Activated naive CD8-positive, alpha-beta T cell treated with anti-CD3 and anti-CD28 coated beads, Interleukin-2, amount 50 U/mL, for 24 hours (primary cell): Measurements from ENCODE around the gene TPCN2.
"Not testable (repeated sequence)": the region's sequence is repeated elsewhere in the genome, so short reads cannot be mapped to it uniquely, and the experiment has no call there.

Experiments
- ATAC-seq: fragments of 150-1000 bp; cut with Tn5 transposase; one replicate; pipeline ENCODE4 v1.10.0; 2021
- DNase-seq: peaks from one replicate; pipeline ENCODE4 v3.0.0; 2021
- H3K27ac Mint-ChIP-seq: one replicate; pipeline ENCODE4 v1.8.0; 2021; ENCODE audit warnings: mild to moderate bottlenecking, mixed read lengths
- H3K27me3 Mint-ChIP-seq: one replicate; pipeline ENCODE4 v1.8.0; 2021; ENCODE audit warnings: mixed read lengths
- H3K36me3 Mint-ChIP-seq: one replicate; pipeline ENCODE4 v1.8.0; 2021; ENCODE audit warnings: low read depth, mixed read lengths
- H3K4me1 Mint-ChIP-seq: one replicate; pipeline ENCODE4 v1.8.0; 2021; ENCODE audit warnings: mixed read lengths
- H3K4me3 Mint-ChIP-seq: one replicate; pipeline ENCODE4 v1.8.0; 2021; ENCODE audit warnings: mild to moderate bottlenecking, moderate library complexity, mixed read lengths
- H3K9me3 Mint-ChIP-seq: one replicate; pipeline ENCODE4 v1.8.0; 2021; ENCODE audit warnings: mixed read lengths

The TPCN2 gene

GRCh38 chr11:69141742-69142141 is 93.0 kb downstream of the TPCN2 start:
- no peak for ATAC-seq
- Mint-ChIP-seq H3K27ac (no peak overlapping the region), H3K9me3 (peaks cover 18% of the 10 kb centered on the region), H3K27me3 (no peaks in the 10 kb centered on the region), H3K4me1 (peaks cover 34% of the 10 kb centered on the region), H3K4me3 (no peak overlapping the region), H3K36me3 (peaks cover 14% of the 10 kb centered on the region)
- no peak for DNase-seq

DNA sequence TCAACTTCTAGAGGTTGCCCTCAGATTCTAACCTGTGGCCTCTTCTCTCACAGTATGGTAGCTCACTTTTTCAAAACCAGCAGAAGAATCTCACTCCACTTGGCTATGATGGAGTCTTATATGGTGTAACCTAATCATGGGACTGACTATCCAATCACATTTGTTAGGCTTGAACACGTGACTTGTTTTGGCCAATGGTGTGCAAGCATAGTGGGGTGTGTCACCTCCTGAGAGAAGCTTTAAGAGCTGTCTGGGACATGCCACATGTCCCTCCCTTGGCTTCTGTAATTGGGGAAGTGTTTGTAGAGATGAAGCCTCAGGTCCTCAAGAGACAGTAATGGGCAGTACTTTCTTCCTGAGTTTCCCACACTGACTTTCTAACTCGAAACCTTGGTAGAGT is 94.2 kb downstream of the TPCN2 start:
- peaks cover 19% of the 10 kb centered on the region for H3K9me3 Mint-ChIP-seq
- H3K36me3 Mint-ChIP-seq = peaks cover 14% of the 10 kb centered on the region
- peaks cover 34% of the 10 kb centered on the region for H3K4me1 Mint-ChIP-seq
- H3K27ac Mint-ChIP-seq = no peak overlapping the region
- no peak overlapping the region for H3K4me3 Mint-ChIP-seq
- H3K27me3 Mint-ChIP-seq = no peaks in the 10 kb centered on the region
- ATAC-seq (no peak), DNase-seq (no peak)

DNA sequence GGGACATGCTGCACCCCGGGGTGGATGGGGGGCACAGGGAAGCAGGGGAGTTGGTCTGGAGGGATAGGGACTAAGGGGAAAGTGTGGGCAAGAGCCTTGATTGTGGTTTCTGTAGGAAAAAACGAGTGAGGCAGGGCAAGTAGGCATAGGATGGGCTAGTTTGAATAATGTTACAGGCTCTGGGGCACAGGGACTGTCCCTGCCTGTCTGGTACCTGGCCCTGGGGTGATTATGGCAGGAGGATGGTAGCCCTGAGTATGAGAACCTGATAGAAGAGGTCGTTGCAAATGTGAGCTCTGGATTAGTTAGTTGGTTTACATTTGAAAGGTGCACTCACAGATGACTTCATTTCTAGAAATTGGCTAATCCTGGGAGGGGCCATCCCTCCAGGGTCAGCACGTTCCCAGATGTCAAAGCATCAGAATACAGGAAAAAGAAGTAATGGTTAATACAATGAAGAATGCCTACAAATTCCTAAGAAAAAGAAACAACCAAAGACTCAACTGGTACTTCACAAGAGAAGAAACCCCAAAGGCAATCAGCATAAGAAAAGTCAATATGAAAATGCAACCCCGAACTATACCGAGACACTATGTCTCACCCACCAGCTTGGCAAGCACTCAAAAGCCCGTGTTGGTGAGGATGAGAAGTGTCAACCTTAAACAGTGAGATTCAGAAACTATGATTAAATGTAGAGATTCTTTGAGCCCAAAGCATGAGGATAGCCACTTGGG is 95.8 kb downstream of the TPCN2 start:
- Mint-ChIP-seq H3K9me3 (peaks cover 19% of the 10 kb centered on the region), H3K27ac (peak overlapping the region; percentile 85), H3K4me1 (peaks cover 41% of the 10 kb centered on the region), H3K27me3 (no peaks in the 10 kb centered on the region), H3K36me3 (peaks cover 15% of the 10 kb centered on the region), H3K4me3 (peak overlapping the region; percentile 28)
- peak; percentile 94 for ATAC-seq
- peak; percentile 45 for DNase-seq

DNA sequence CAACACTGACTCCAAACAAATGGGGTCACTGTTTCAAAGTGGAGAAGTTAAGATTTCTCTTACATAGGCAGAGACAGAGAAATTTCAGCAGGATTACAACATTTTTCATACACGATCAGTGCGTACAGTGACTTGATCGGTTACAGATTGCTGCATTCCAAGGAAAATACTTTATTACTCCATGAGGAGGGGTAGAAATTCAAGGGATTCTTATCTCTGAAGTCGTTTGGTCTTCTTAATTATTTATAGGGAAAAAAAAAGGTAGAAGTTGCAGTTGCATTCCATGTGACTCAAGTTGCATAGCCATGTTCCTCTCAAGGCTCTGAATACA is 96.3 kb downstream of the TPCN2 start:
- H3K9me3 Mint-ChIP-seq = peaks cover 19% of the 10 kb centered on the region
- peaks cover 41% of the 10 kb centered on the region for H3K4me1 Mint-ChIP-seq
- peaks cover 15% of the 10 kb centered on the region for H3K36me3 Mint-ChIP-seq
- peak overlapping the region; percentile 85 for H3K27ac Mint-ChIP-seq
- no peaks in the 10 kb centered on the region for H3K27me3 Mint-ChIP-seq
- ATAC-seq = no peak
- DNase-seq = no peak
- H3K4me3 Mint-ChIP-seq = peak overlapping the region; percentile 28

- no peak for ATAC-seq
- no peak overlapping the region for H3K4me3 Mint-ChIP-seq
- H3K9me3 Mint-ChIP-seq = peaks cover 19% of the 10 kb centered on the region
- H3K27ac Mint-ChIP-seq = no peak overlapping the region
- H3K36me3 Mint-ChIP-seq = peaks cover 15% of the 10 kb centered on the region
- H3K4me1 Mint-ChIP-seq = peaks cover 26% of the 10 kb centered on the region
- no peaks in the 10 kb centered on the region for H3K27me3 Mint-ChIP-seq
- DNase-seq = no peak
These were observed 99.6 kb downstream of the TPCN2 start for GRCh38 chr11:69148377-69148762.

DNA sequence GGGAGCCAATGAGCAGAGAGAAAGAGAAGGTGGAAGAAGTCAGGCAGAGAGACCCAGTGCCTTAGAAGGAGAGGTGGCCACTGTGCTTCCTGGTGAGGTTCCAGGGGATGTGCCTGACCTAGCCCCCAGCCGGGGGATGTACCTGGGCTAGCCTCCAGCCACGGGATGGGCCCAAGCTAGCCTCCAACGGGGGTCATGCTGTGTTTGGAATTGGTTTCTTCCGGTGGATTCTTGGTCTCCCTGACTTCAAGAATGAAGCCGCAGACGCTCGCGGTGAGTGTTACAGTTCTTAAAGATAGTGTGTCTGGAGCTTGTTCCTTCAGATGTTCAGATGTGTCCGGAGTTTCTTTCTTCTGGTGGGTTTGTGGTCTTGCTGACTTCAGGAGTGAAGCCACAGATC is 100.1 kb downstream of the TPCN2 start:
- H3K27me3 Mint-ChIP-seq = no peaks in the 10 kb centered on the region
- H3K36me3 Mint-ChIP-seq = peaks cover 15% of the 10 kb centered on the region
- DNase-seq (no peak), ATAC-seq (no peak)
- no peak overlapping the region for H3K4me3 Mint-ChIP-seq
- H3K4me1 Mint-ChIP-seq = peaks cover 29% of the 10 kb centered on the region
- H3K27ac Mint-ChIP-seq = peak overlapping the region; percentile 70
- H3K9me3 Mint-ChIP-seq = peaks cover 19% of the 10 kb centered on the region

DNA sequence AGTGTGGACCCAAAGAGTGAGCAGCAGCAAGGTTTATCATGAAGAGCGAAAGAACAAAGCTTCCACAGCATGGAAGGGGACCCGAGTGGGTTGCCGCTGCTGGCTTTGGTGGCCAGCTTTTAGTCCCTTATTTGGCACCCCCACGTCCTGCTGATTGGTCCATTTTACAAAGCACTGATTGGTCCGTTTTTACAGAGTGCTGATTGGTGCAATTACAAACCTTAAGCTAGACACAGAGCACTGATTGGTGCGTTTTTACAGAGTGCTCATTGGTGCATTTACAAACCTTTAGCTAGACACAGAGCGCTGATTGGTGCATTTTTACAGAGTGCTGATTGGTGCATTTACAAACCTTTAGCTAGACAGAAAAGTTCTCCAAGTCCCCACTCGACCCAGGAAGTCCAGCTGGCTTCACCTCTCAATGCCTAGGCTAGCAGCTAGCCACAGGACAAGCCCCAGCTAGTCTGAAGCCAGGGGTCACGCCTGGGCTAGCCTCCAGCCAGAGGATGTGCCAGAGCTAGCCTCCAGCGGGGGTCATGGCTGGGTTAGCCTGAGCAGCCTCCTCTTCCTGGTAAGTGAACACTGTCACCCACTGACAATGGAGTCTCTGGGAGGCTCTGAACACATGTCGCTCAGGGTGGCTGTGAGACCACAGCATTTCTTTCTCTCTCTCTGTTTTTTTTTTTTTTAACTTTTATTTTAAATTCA is 100.8 kb downstream of the TPCN2 start:
- Mint-ChIP-seq H3K27ac (peak overlapping the region; percentile 70), H3K36me3 (peaks cover 15% of the 10 kb centered on the region), H3K4me1 (peaks cover 25% of the 10 kb centered on the region), H3K9me3 (peaks cover 19% of the 10 kb centered on the region)
- not testable (repeated sequence) for DNase-seq, H3K4me3 Mint-ChIP-seq, ATAC-seq, H3K27me3 Mint-ChIP-seq

DNA sequence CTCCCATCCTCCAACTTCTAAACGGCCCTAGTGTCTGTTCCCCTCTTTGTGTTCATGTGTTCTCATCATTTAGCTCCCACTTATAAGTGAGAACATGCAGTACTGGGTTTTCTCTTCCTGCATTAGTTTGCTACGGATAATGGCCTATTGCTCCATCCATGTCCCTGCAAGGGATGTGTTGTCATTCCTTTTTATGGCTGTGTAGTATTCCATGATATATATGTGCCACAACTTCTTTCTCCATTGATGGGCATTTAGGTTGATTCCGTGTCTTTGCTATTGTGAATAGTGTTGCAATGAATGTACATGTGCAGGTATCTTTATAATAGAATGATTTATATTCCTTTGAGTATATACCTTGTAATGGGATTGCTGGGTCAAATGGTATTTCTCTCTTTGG is 101.4 kb downstream of the TPCN2 start:
- H3K4me1 Mint-ChIP-seq = peaks cover 19% of the 10 kb centered on the region
- no peak for DNase-seq
- H3K9me3 Mint-ChIP-seq = peaks cover 14% of the 10 kb centered on the region
- H3K27ac Mint-ChIP-seq = no peak overlapping the region
- H3K36me3 Mint-ChIP-seq = peaks cover 10% of the 10 kb centered on the region
- no peaks in the 10 kb centered on the region for H3K27me3 Mint-ChIP-seq
- no peak for ATAC-seq
- no peak overlapping the region for H3K4me3 Mint-ChIP-seq

DNA sequence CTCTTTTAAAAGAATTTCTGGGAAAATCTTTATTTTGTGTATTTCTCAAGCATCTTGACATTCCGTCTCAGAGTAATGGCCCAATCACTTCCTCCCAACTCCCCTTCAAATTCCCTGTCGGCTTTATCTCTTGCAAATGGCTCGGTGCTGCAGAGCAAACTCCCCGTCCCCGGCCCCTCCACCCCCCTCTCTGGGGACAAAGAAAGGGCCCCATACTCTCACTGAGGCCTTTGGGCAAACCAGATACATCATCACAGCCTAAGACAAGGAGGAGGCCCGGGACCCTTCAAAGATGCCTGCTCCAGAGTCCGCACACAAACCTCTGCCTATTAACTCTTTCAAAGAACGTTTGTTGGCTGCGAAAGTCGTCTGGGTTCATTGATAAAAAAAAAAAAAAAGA is 103.1 kb downstream of the TPCN2 start:
- no peak overlapping the region for H3K27ac Mint-ChIP-seq
- no peaks in the 10 kb centered on the region for H3K27me3 Mint-ChIP-seq
- H3K36me3 Mint-ChIP-seq = peaks cover 3% of the 10 kb centered on the region
- DNase-seq (no peak), ATAC-seq (no peak)
- peaks cover under 1% of the 10 kb centered on the region for H3K9me3 Mint-ChIP-seq
- H3K4me3 Mint-ChIP-seq = no peak overlapping the region
- peaks cover 26% of the 10 kb centered on the region for H3K4me1 Mint-ChIP-seq

- Mint-ChIP-seq H3K9me3 (no peaks in the 10 kb centered on the region), H3K27me3 (no peaks in the 10 kb centered on the region), H3K27ac (no peak overlapping the region), H3K4me1 (peaks cover 26% of the 10 kb centered on the region), H3K4me3 (no peak overlapping the region), H3K36me3 (peaks cover 3% of the 10 kb centered on the region)
- DNase-seq (no peak), ATAC-seq (no peak)
These were observed 104.1 kb downstream of the TPCN2 start for GRCh38 chr11:69152733-69153421.

DNA sequence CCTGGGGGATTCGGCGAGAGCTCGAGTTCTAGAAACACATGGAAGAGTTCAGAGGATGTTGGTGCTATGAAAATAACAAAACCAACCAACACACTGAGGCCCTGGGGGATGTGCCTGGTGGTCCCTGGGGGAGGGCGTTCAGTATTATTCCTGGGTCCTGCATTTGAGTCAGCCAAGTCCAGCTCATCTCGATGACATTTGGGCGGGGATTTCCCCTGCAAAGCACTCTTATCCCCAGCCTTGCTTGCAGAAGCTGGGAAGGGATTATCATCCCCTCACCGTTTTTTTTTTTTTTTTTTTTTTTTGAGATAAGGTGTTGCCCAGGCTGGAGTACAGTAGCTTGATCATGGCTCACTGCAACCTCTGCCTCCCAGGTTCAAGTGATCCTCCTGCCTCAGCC is 104.9 kb downstream of the TPCN2 start:
- peak; percentile 50 for ATAC-seq

DNA sequence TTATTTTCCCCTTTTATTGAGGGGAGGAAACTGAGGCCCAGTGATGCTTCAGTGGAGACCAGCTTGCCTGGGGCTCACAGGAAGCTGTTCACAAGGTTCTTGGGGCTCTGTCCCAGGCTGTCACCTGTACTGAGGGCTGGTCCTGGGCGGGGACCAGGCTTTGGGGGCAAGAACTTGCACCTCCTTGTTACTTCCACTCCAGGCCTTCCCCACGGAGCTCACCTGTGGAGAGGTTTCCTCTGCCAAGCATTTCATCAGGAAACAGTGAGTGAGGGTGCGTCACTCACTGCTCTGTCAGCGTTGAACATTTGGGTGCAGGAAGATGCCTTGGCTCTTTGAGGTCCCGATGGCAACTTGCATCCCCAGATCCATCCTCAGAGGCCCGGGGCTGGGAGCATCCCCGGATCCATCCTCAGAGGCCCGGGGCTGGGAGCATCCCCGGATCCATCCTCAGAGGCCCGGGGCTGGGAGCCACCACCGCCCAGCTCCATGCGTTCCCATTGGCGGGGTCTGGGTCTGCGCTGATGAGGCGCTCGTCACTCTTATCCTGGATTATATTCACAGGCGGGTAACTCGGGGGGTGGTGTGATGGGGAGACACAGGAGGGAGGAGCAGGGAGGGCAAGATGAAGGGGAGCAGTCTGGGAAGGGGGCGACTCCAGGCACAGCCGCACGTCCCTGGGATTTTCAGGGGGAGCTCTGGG is 105.6 kb downstream of the TPCN2 start:
- Mint-ChIP-seq H3K36me3 (no peaks in the 10 kb centered on the region), H3K4me1 (peaks cover 19% of the 10 kb centered on the region), H3K27me3 (peaks cover 2% of the 10 kb centered on the region), H3K9me3 (no peaks in the 10 kb centered on the region), H3K27ac (no peak overlapping the region), H3K4me3 (no peak overlapping the region)
- DNase-seq (no peak), ATAC-seq (no peak)

More for the DNA sequence above, 104.9 kb downstream of the TPCN2 start:
- no peak for DNase-seq
- peaks cover 2% of the 10 kb centered on the region for H3K27me3 Mint-ChIP-seq
- H3K9me3 Mint-ChIP-seq = no peaks in the 10 kb centered on the region
- H3K27ac Mint-ChIP-seq = no peak overlapping the region
- no peak overlapping the region for H3K4me3 Mint-ChIP-seq
- H3K36me3 Mint-ChIP-seq = peaks cover 3% of the 10 kb centered on the region
- H3K4me1 Mint-ChIP-seq = peaks cover 24% of the 10 kb centered on the region

- no peak for ATAC-seq
- Mint-ChIP-seq H3K27me3 (peaks cover 2% of the 10 kb centered on the region), H3K4me3 (no peak overlapping the region)
These were observed 106.2 kb downstream of the TPCN2 start for GRCh38 chr11:69154938-69155301.

GRCh38 chr11:69155302-69156234 is 106.8 kb downstream of the TPCN2 start, which contains the start of gene SMIM38:
SMIM38 (plus strand) TSS chr11:69155935; CDS start chr11:69157847, 1,912 bp downstream.
- peaks cover 18% of the 10 kb centered on the region for H3K4me1 Mint-ChIP-seq
- ATAC-seq = peak; percentile 65
- H3K27ac Mint-ChIP-seq = peak within 1 kb of the TSS; percentile 35
- peaks cover 2% of the 10 kb centered on the region for H3K27me3 Mint-ChIP-seq
- no peaks in the 10 kb centered on the region for H3K36me3 Mint-ChIP-seq
- H3K4me3 Mint-ChIP-seq = peak within 1 kb of the TSS; percentile 21
- no peaks in the 10 kb centered on the region for H3K9me3 Mint-ChIP-seq
- peak; percentile 27 for DNase-seq

More at GRCh38 chr11:69154938-69155301, 106.2 kb downstream of the TPCN2 start:
- H3K27ac Mint-ChIP-seq = no peak overlapping the region
- DNase-seq = no peak
- H3K36me3 Mint-ChIP-seq = no peaks in the 10 kb centered on the region
- peaks cover 19% of the 10 kb centered on the region for H3K4me1 Mint-ChIP-seq
- no peaks in the 10 kb centered on the region for H3K9me3 Mint-ChIP-seq
